GM21737 (cell line): ENCODE measurements around the gene RRAS2.

Experiments
- ATAC-seq: cut with Tn5 transposase; IDR thresholded peaks from one replicate; pipeline ENCODE4 v1.9.1; 2021; ENCODE audit warnings: mild to moderate bottlenecking, moderate library complexity; ENCODE audit not compliant: unreplicated experiment

The RRAS2 gene

DNA sequence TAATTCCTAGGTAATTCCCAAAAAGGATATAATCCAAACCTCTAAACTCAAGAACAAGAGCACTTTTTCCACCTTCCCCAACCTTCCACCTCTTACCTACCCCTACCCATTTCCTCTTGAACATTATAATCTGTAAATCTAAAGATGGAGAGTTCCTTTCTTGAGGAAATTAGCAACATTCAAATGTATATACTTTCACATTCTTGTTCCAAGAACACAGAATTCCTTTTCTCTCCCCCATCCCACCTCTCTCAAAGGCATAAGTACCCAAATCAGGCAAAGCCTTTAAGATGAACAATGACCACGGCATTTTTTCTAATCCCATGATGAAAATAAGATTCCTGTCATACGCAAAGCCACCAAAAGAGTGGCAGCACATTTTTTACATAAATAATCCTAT is 18.3 kb downstream of the RRAS2 start:
- ATAC-seq = no peak

- no peak for ATAC-seq
These were observed 19.6 kb downstream of the RRAS2 start for GRCh38 chr11:14339356-14339755.

- ATAC-seq = no peak
These were observed 22.2 kb downstream of the RRAS2 start for GRCh38 chr11:14336507-14337503.

DNA sequence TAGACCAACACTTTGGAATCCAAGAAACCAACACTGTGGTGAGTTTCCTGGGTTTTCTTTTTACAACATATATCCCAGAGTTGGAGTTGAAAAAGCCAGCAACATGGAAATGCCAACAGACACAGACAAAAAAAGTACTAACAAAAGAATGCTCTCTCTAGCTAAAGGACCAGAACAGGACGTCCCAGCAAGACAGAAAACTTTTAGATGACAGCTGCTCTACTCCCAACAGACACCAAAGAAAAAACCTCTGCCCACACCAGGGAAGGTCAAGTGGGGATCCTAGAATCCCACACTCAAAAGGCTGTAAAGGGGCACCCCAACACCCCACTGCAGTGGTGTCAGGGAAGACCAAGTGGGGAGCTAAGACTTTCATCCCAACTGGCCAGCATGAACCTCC is 23.3 kb downstream of the RRAS2 start:
- no peak for ATAC-seq

DNA sequence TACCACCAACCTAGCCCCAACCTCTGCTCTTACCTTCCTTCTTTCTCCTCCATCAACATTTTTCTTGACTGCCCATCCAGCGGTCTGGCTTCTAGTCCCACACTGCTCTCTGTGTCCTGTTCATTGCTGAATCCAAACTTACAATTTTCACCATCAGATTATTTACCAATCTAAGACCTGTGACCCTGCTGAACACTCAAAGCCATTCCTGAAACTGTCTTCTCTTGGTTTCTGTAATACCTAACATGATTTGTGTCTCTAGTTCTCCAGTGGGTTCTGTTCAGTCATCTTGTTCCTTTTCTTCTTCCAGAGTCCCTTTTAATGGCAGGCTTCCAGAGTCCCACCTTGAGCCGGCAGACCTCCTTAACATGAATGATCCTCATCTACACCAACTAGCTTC is 24.1 kb downstream of the RRAS2 start:
- ATAC-seq = no peak

DNA sequence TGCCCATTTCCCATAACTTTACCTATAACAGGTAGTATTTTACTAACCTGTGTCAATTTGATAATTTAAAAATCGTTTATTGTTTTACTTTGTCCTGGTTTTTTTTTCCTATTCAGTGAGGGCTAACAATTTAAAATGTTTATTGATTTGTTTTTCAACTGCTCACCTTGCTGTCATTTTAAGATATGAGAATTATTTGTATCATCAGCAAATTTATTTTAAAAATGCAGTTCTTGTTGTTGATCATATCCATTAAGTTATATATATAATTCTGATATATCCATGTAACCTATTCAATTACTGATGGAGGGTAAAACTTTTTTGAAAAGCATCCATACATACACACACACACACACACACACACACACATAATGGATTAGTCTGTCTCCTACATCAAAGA is 24.8 kb downstream of the RRAS2 start:
- ATAC-seq = no peak

DNA sequence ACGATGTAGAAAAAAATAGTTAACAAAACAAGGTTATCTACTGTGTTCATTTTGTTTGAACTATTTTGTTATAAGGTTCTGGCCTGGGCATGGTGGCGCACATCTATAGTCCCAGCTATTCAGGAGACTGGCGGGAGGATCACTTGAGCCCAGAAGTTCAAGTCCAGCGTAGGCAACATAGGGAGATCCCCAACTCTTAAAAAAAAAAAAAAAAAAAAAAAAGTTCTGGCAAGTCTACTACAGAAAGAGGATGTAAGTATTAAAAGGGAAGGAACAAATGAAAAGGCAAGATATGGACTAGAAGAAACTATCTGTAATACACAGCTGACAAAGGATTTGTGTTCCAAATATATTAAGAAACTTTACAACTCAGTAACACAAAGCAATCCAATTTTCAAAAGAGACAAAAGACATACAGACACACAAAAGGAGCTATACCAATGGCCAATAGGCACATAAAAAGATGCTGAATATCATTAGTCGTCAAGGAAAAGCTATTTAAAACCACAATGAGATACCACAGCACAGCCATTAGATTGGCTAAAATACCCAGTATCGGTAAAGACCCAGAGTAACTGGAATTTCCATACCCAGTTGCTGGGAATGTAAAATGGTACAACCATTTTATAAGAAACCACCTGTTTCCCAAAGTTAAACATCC is 27.4 kb downstream of the RRAS2 start:
- peak; percentile 44 for ATAC-seq

DNA sequence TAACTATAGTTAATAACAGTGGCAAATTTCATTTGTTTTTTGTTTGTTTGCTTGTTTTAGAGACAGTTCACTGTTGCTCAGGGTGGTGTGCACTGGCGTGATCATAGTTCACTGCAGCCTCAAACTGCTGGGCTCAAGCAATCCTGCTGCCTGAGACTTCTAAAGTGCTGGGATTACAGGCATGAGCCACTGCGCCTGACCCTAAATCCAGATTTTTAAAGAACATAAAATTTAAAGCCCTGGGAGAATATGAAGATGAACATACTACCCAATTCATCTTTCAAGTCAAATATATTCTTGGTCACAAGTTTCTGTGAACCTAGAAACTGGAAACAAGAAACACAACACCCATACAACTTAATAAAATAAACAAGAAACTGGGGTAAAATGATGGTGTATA is 28.1 kb downstream of the RRAS2 start:
- ATAC-seq = no peak

DNA sequence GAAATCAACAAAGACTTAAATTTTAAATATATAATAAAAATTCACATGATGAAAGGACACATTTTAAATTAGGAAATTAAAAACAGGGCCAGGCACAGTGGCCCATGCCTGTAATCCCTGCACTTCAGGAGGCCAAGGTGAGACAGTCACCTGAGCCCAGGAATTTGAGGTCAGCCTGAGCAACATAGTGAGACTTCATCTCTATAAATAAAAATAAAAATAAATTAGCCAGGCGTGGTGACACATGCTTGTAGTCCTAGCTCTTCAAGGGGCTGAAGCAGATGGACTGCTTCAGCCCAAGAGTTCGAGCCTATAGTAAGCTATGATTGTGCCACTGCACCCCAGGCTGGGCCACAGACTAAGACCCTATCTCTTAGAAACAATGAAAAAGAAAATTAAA is 29.3 kb downstream of the RRAS2 start:
- ATAC-seq = no peak

- no peak for ATAC-seq
These were observed 31.9 kb downstream of the RRAS2 start for GRCh38 chr11:14327116-14327515.

- ATAC-seq = no peak
These were observed 35.8 kb downstream of the RRAS2 start for GRCh38 chr11:14323118-14323676.

DNA sequence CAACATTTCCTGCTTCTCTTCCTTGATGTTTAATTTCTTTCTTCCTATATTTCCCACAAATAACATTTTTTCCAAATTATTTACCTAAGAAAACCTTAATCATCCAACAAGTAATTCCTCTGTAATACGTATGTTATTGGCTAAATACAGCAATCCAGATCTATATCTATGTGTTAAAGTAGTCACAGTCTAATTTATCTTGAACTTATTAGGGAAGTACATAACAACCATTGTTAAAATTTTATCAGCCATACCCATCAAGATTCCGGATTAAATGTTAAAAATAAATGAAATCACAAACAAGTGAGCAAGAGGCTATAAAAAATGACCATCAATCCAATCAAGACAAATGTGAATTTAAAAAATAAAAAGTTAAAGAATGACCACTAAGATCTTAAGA is 36.5 kb downstream of the RRAS2 start:
- ATAC-seq = no peak

DNA sequence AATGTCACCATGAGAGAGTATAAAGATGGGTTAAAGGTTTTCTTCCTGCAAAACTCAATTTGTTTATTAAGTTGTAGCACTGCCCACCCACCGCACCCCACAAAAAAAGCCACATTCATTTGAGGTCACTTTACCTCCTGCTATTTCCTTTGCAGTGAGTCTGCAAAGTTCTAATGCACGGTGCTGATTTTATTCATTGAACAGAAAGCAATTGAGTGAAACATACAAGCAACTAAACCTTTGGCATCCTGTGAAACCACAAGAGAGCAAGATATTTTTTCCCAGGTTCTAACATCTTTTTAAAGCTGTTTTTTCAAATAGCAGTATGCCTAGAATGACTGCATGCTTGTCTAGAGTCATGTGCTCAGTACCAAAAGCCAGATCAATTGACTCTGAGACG is 39.0 kb downstream of the RRAS2 start:
- peak; percentile 55 for ATAC-seq

DNA sequence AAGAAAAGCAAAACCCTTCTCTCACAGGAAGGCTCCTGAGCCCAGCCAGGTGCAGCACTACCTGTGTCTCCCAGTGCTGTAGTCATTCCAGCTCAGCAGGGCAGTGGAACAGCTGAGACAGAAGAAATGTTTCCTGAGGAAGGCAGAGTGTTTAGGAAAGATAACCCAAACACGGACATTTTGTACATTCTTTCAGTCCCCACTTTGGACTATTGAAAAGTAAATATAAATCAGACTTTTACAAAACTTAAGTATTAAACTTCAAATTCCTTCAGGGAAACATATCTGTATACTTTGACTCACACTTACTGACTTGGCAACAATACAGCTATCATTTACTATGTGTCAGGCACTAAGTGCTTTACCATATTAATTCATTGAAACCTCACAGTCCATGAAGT is 40.4 kb downstream of the RRAS2 start:
- no peak for ATAC-seq

DNA sequence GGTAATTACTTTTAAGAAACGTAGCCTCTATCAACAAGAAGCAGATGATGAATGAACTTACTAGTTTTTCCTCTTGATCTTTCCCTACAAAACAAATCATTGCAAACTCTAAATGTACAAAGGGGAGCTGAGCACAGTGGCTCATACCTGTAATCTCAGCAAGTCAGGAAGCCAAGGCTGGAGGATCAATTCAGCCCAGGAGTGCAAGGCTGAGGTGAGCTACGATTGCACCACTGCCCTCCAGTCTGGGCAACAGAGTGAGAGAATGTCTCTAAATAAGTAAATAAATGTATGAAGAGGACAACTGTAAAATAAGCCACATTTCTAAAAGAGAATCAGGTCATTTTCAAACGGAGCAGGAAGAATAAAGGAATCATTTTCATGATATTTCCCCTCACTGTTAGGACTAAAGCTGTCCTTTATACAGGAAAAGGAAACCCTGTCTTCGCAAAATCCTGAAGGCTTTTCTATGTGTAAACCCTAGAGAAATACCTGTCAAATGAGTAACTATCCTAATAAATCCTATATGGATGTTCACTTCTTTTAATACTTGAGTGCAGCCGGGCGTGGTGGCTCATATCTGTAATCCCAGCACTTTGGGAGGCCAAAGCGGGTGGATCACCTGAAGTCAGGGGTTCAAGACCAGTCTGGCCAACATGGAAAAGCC is 41.2 kb downstream of the RRAS2 start:
- ATAC-seq = no peak

DNA sequence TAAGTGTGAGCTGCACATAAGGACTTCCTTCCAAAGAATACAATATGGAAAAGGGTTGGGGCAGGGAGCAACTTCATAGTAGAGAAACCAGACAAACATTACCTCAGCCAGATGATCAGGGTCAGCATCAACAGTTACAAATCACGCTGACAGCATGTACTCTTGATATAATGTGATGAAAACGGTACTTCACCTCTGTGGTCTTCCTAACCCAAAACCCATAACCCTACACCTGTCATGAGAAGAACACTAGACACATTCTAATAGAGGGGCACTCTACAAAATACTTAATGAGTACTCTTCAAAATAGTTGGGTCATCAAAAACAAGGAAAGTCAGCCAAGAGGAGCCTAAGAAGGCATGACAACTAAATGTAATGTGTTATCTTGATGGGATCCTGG is 43.9 kb downstream of the RRAS2 start:
- ATAC-seq = no peak

DNA sequence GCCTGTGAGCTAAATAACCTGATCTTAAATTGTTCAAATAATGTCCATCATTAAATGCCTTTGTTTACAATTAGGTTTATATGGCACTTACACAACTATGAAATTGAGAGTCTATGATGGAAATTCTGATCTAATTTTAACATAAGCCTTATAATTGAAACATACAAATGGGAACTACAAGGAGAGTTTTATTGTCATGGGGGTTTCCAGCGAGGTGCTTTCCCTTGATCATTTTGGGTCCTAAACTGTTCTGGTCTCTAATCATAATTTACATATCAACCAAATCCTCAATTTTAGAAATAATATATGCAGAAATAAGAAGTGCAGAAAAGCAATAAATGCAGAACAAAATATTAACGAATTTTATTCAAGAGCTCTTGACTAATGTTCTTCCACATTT is 44.9 kb downstream of the RRAS2 start:
- no peak for ATAC-seq

GRCh38 chr11:14312736-14313438 is 46.1 kb downstream of the RRAS2 start:
- no peak for ATAC-seq

DNA sequence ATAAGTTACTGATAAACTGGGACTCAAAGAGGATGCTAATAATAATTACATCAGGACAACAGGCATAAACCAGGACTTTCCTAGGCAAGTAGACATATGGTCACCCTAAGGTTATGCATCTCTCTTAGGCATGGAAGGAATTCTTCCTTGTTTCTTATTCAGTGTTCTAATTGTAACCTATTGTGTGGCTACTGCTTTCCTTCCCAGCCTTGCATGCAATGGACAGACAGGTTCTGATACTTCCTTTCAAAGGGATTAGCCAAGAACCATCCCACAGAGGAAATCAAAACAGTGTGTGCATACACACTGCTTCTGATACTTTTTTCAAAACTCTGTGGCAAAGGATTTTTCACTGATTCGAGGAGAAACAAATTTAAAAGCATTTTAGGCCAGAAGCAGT is 48.3 kb downstream of the RRAS2 start:
- no peak for ATAC-seq

DNA sequence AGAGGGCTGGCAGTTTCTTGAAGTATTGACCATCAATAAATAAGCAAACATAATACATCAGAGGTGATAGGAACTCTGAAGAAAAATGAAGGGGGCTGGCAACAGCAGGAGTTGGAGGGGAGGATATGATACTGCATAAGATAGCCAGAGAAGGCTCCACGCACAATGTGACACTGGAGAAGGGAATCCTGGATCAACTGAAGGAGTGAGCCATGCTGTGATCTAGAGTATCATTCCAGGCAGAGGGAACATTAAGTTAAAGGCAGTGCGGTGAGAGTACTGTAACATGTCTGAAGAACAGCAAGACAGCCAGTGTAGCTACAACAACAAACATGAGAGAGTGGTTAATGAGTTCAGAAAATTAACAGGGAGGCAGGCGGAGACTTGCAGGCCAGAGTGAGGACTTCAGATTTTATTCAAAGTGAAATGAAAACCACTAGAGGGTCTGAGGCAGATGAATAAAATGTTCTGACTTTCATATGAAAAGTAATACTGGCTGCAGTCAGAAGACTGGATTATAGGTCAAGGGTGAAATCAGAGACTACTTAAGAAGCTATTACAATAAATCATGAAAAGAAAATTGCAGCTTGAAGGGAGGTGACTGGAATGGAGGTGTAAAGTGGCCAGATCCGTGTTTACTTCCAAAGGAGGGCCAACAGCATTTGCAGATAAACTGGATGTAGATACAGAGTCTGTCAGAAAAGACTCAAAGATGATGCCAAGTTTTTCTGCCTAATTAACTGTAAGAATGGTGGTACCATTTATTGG is 49.4 kb downstream of the RRAS2 start:
- ATAC-seq = no peak
